ENCODE results near the gene ARHGEF12. TPM values are rescaled to one million over a fixed set of nuclear protein-coding genes. Genes with fewer than 3 reads are reported as not detected.

ARHGEF12 gene
- total RNA-seq, 1 donor from 2014 or later: 71.9 TPM

DNA sequence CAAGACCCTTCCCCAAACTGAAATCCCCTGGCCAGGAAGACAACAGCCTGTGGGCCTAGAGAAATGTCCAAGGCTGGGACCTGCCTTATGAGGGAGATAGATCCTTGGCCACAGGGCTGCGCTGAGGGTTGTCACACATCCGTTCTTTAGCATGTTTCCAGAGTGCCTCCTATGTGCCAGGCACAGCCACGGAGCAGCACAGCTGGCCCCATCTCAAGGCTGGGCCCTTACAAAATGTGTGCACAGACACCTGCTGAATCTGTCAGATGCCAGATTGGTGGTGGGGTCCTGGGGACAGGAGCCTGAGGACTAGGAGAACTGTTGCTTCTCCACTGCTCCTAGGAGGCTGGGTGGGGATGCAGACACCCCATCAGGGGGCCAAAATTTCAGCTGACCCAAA is 186.5 kb downstream of the ARHGEF12 start:
- Mint-ChIP-seq H3K27ac (ENCODE audit: unreplicated experiment) (no peak overlapping the region), H3K27me3 (ENCODE audit: low read depth) (peaks cover 8% of the 10 kb centered on the region), H3K4me1 (ENCODE audit: low read depth) (peaks cover 9% of the 10 kb centered on the region), H3K36me3 (ENCODE audit: low read depth) (no peaks in the 10 kb centered on the region), H3K4me3 (ENCODE audit: unreplicated experiment) (no peak overlapping the region), H3K9me3 (ENCODE audit: low read depth) (no peaks in the 10 kb centered on the region)
- TF ChIP-seq, protein P1, sequence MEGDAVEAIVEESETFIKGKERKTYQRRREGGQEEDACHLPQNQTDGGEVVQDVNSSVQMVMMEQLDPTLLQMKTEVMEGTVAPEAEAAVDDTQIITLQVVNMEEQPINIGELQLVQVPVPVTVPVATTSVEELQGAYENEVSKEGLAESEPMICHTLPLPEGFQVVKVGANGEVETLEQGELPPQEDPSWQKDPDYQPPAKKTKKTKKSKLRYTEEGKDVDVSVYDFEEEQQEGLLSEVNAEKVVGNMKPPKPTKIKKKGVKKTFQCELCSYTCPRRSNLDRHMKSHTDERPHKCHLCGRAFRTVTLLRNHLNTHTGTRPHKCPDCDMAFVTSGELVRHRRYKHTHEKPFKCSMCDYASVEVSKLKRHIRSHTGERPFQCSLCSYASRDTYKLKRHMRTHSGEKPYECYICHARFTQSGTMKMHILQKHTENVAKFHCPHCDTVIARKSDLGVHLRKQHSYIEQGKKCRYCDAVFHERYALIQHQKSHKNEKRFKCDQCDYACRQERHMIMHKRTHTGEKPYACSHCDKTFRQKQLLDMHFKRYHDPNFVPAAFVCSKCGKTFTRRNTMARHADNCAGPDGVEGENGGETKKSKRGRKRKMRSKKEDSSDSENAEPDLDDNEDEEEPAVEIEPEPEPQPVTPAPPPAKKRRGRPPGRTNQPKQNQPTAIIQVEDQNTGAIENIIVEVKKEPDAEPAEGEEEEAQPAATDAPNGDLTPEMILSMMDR (IDR thresholded peaks at IDR 0.05): no peak
- DNase-seq (ENCODE audit: low spot score): no peak

DNA sequence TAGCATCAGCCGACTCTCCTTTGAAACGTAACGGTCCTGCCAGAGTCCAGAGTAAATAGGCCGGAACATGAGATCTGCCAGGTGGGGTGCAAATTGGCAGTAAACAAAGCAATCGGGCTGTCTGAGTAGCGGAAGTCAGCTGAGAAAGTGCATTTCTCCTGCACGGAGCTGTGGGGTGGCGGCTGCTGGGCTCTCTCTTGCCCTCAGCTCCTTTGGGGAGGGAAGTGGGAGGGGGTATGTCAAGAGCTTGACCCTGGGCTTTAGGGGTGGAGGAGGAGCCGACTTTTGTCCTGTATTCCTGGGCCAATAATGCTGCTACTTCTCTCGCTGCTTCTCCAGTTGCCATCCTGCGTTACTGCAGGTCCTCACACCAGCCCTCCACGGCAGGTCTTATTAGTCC is 187.0 kb downstream of the ARHGEF12 start:
- H3K4me3 Mint-ChIP-seq (ENCODE audit: unreplicated experiment): no peak overlapping the region
- H3K27me3 Mint-ChIP-seq (ENCODE audit: low read depth): peaks cover 8% of the 10 kb centered on the region
- H3K27ac Mint-ChIP-seq (ENCODE audit: unreplicated experiment): no peak overlapping the region
- H3K36me3 Mint-ChIP-seq (ENCODE audit: low read depth): no peaks in the 10 kb centered on the region
- peaks cover 5% of the 10 kb centered on the region for H3K4me1 Mint-ChIP-seq (ENCODE audit: low read depth)
- no peak for DNase-seq (ENCODE audit: low spot score)
- no peaks in the 10 kb centered on the region for H3K9me3 Mint-ChIP-seq (ENCODE audit: low read depth)
- TF ChIP-seq, protein P1 (IDR thresholded peaks at IDR 0.05): no peak

DNA sequence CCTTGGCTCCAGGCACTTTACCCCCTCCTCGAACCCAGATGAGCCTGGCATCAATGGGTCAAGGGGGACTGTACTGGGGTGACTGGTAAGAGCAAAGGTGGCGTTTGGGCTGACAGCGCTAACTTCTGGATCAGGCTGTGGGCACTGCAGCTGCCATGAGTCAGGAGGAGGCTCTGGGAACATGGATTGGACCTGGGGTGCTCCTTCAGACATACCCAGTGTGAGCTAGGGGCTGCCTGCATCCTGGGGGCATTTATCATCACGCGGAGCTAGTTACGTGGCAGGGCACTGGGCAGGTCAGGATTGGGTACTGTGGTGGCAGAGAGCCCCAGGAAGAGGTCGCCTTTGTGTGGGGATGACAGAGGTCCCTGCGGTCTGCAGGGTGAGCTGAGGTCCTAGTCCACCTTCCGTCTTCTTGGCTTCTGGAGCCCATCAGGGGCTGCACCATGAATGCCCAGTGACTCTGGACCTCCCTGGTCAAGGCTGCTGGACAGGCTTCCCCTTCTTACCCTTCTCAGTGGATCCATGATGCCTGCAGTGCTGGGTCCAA is 188.4 kb downstream of the ARHGEF12 start:
- Mint-ChIP-seq H3K27me3 (ENCODE audit: low read depth) (peaks cover 8% of the 10 kb centered on the region), H3K4me1 (ENCODE audit: low read depth) (peaks cover 5% of the 10 kb centered on the region), H3K9me3 (ENCODE audit: low read depth) (no peaks in the 10 kb centered on the region), H3K4me3 (ENCODE audit: unreplicated experiment) (no peak overlapping the region), H3K36me3 (ENCODE audit: low read depth) (no peaks in the 10 kb centered on the region), H3K27ac (ENCODE audit: unreplicated experiment) (no peak overlapping the region)
- DNase-seq (ENCODE audit: low spot score): peak; percentile 60
- TF ChIP-seq, protein P1 (IDR thresholded peaks at IDR 0.05): no peak

DNA sequence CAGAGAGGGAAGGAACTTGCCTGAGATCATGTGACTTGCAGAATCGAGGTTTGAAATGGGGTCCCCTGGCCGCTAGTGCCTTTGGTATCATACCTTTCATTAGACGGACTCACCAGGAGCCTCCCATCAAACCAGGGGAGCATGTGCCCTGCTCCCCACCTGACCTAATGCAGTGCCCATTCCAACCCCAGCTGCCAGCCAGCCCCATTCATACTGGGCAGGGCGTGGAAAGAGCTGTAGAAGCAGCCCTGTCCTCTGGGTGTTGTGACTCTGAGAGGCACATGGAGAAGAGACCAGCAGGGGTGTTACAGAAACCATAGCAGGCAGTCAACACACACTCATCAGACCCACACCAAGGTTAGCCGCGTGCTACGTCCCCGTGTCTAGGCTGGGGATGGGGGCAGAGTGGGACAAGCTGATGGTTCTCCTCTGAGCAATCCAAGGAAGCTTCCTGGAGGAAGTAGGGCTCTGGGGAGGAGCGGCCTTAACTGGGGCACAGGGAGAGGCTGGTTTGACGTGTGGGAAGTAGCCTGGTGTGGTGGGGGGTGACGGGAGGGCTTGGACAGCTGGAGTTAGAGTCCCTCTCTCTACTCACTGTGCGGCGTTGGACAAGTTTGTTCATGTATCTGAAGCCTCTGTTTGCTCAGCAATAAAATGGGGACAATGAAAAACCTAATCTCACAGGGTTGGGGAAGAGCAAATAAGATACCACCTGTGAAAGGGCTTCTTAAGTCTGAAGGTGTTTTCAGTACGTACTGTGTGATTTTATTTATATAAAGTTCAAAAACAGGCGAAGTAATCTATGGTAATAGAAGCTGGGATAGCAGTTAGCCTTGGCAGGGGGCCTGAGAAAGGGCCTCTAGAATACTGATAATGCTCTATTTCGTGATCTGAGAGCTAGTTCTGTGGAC is 189.3 kb downstream of the ARHGEF12 start:
- Mint-ChIP-seq H3K9me3 (ENCODE audit: low read depth) (no peaks in the 10 kb centered on the region), H3K27me3 (ENCODE audit: low read depth) (peaks cover 8% of the 10 kb centered on the region), H3K27ac (ENCODE audit: unreplicated experiment) (no peak overlapping the region), H3K4me1 (ENCODE audit: low read depth) (peaks cover 5% of the 10 kb centered on the region), H3K4me3 (ENCODE audit: unreplicated experiment) (no peak overlapping the region), H3K36me3 (ENCODE audit: low read depth) (no peaks in the 10 kb centered on the region)
- peak; percentile 59 for DNase-seq (ENCODE audit: low spot score)
- TF ChIP-seq, protein P1 (IDR thresholded peaks at IDR 0.05): no peak

DNA sequence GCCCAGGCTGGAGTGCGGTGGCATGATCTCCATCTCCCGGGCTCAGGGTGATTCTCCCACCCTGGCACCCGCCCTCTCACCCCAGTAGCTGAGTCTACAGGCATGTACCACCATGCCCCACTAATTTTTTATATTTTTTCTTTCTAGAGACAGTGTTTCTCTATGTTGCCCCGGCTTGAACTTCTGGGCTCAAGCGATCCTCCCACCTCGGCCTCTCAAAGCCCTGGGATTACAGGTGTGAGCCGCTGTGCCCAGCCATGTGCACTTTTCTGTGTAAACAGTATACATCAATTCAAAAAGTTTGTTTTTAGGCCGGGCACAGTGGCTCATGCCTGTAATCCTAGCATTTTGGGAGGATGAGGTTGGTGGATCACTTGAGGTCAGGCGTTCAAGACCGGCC is 190.0 kb downstream of the ARHGEF12 start:
- TF ChIP-seq, protein P1 (IDR thresholded peaks at IDR 0.05): no peak
- peaks cover 5% of the 10 kb centered on the region for H3K4me1 Mint-ChIP-seq (ENCODE audit: low read depth)
- H3K27me3 Mint-ChIP-seq (ENCODE audit: low read depth): peaks cover 6% of the 10 kb centered on the region
- no peak overlapping the region for H3K4me3 Mint-ChIP-seq (ENCODE audit: unreplicated experiment)
- no peaks in the 10 kb centered on the region for H3K36me3 Mint-ChIP-seq (ENCODE audit: low read depth)
- H3K27ac Mint-ChIP-seq (ENCODE audit: unreplicated experiment): no peak overlapping the region
- peak; percentile 28 for DNase-seq (ENCODE audit: low spot score)
- H3K9me3 Mint-ChIP-seq (ENCODE audit: low read depth): no peaks in the 10 kb centered on the region

Data from chondrocyte (in vitro differentiated cells).